HepG2 (cell line): ENCODE measurements around the gene DOK7. TPM values are rescaled to one million over a fixed set of nuclear protein-coding genes. Genes with fewer than 3 reads are reported as not detected.

Source experiments
- ARID5B ChIP-seq: IDR thresholded peaks from 2 replicates; pipeline ENCODE4 v1.4.0; 2020; ENCODE audit warnings: mild to moderate bottlenecking, missing genetic modification reagents
- CBX1 ChIP-seq: IDR thresholded peaks from one replicate; pipeline ENCODE4 v1.6.1; 2016; ENCODE audit warnings: antibody characterized with exemption, low read depth
- CEBPB ChIP-seq: IDR thresholded peaks from 2 replicates; pipeline ENCODE4 v1.6.1; 2011; ENCODE audit warnings: low read depth, low read length, improper control_type of control experiment, borderline replicate concordance
- FOXA3 ChIP-seq: IDR thresholded peaks from 2 replicates; pipeline ENCODE4 v1.6.1; 2016; ENCODE audit warnings: missing genetic modification reagents, missing compliant biosample characterization
- IRF9 ChIP-seq: sonication (generic); formaldehyde crosslinking; IDR thresholded peaks from 2 replicates; pipeline ENCODE4 v1.8.0; 2022; ENCODE audit warnings: missing genetic modification reagents, mild to moderate bottlenecking, borderline replicate concordance
- KLF13 ChIP-seq: sonication (generic); formaldehyde crosslinking; IDR thresholded peaks from 2 replicates; pipeline ENCODE4 v1.4.0; 2020; ENCODE audit warnings: mild to moderate bottlenecking, missing genetic modification reagents
- MIER3 ChIP-seq: IDR thresholded peaks from 2 replicates; pipeline ENCODE4 v1.6.1; 2016; ENCODE audit warnings: missing compliant biosample characterization, borderline replicate concordance
- NONO ChIP-seq, 2 experiments: fragments of 450-650 bp in 1 of 2; sonication (generic) in 1 of 2; formaldehyde crosslinking in 1 of 2; IDR thresholded peaks in 1 of 2; conservative IDR thresholded peaks in 1 of 2; 2 replicates each; pipeline versions ENCODE4 v1.6.1 to v1.8.0; 2017 to 2022; ENCODE audit warnings: mild to moderate bottlenecking in 1 of 2, missing genetic modification reagents in 1 of 2, moderate library complexity in 1 of 2
- SALL1 ChIP-seq: sonication (generic); formaldehyde crosslinking; IDR thresholded peaks from 2 replicates; pipeline ENCODE4 v1.8.0; 2022; ENCODE audit warnings: mild to moderate bottlenecking, missing genetic modification reagents
- SP5 ChIP-seq: IDR thresholded peaks from 2 replicates; pipeline ENCODE4 v1.6.1; 2016; ENCODE audit warnings: low read depth, borderline replicate concordance
- ZBTB14 ChIP-seq: sonication (generic); formaldehyde crosslinking; IDR thresholded peaks from 2 replicates; pipeline ENCODE4 v1.4.0; 2020; ENCODE audit warnings: missing genetic modification reagents
- ZBTB3 ChIP-seq: sonication (generic); formaldehyde crosslinking; IDR thresholded peaks from 2 replicates; pipeline ENCODE4 v1.4.0; 2020; ENCODE audit warnings: low read depth, mild to moderate bottlenecking, moderate library complexity, missing genetic modification reagents, borderline replicate concordance
- ZBTB37 ChIP-seq: sonication (generic); formaldehyde crosslinking; IDR thresholded peaks from 2 replicates; pipeline ENCODE4 v1.4.0; 2020; ENCODE audit warnings: mild to moderate bottlenecking, missing genetic modification reagents
- ZMYM3 ChIP-seq: sonication (generic); formaldehyde crosslinking; IDR thresholded peaks from 2 replicates; pipeline ENCODE4 v1.5.1; 2020; ENCODE audit warnings: mild to moderate bottlenecking, missing genetic modification reagents
- ZNF20 ChIP-seq: sonication (generic); formaldehyde crosslinking; IDR thresholded peaks from 2 replicates; pipeline ENCODE4 v1.4.0; 2020; ENCODE audit warnings: mild to moderate bottlenecking, moderate library complexity, missing genetic modification reagents
- ZNF33A ChIP-seq: sonication (generic); formaldehyde crosslinking; IDR thresholded peaks from 2 replicates; pipeline ENCODE4 v1.5.1; 2020; ENCODE audit warnings: missing genetic modification reagents, mild to moderate bottlenecking, moderate library complexity, borderline replicate concordance
- ZNF432 ChIP-seq: sonication (generic); formaldehyde crosslinking; IDR thresholded peaks from 2 replicates; pipeline ENCODE4 v1.5.0; 2020; ENCODE audit warnings: missing genetic modification reagents, mild to moderate bottlenecking, borderline replicate concordance
- ZNF75D ChIP-seq: sonication (generic); formaldehyde crosslinking; IDR thresholded peaks from 2 replicates; pipeline ENCODE4 v1.8.1; 2023; ENCODE audit warnings: missing genetic modification reagents, mild to moderate bottlenecking, borderline replicate concordance
- ZNF782 ChIP-seq: sonication (generic); formaldehyde crosslinking; IDR thresholded peaks from 2 replicates; pipeline ENCODE4 v1.4.0; 2020; ENCODE audit warnings: missing genetic modification reagents, mild to moderate bottlenecking, borderline replicate concordance
- ZNF792 ChIP-seq: IDR thresholded peaks from 2 replicates; pipeline ENCODE4 v1.6.1; 2016
- ZNF883 ChIP-seq: sonication (generic); formaldehyde crosslinking; IDR thresholded peaks from 2 replicates; pipeline ENCODE4 v1.5.1; 2020; ENCODE audit warnings: mild to moderate bottlenecking, missing genetic modification reagents; ENCODE audit errors: not compliant biosample characterization
- polyA plus RNA-seq, 8 experiments: library from polyadenylated mRNA; depleted of rRNA in 3 of 8; stranded (reverse) in 7 of 8; unstranded in 1 of 8; fragments of >200 nt; fragmentation: Illumina TruSeq in 4 of 8; extraction: Trizol in 4 of 8; gene quantifications; 2 replicates each; pipeline versions ENCODE4 v1.2.1 to v1.2.3, GENCODE V29; 2011 to 2016; ENCODE audit warnings: low read depth in 4 of 8, missing spikeins in 1 of 8, mixed read lengths in 1 of 8; ENCODE audit not compliant: insufficient read depth in 1 of 8
- total RNA-seq, 5 experiments: library from RNA; depleted of rRNA; stranded (reverse); fragments of >200 nt; fragmentation: Illumina TruSeq; extraction: Trizol; gene quantifications; 2 replicates each; pipeline ENCODE4 v1.2.3, GENCODE V29; 2016; ENCODE audit warnings: low read depth in 1 of 5

Gene DOK7
- total and polyA plus RNA-seq, 2 of the 13 experiments (the other 11 are each of a cell fraction or from before 2014, with no cell fraction given), result 0.03 to 0.07 TPM

GRCh38 chr4:3441501-3442459 lies 21.3 kb upstream of the DOK7 start, which contains the start of gene HGFAC (continued):
- no peak for TF ChIP-seq ZNF782 (CRISPR knock-in tag)
- TF ChIP-seq ZBTB14, result no peak
- TF ChIP-seq MIER3 (CRISPR knock-in tag), result no peak
- TF ChIP-seq IRF9 (CRISPR knock-in tag), result no peak; the same call in 1 of the 2 replicates
- TF ChIP-seq CBX1, result no peak
- no peak for TF ChIP-seq ZBTB3 (CRISPR knock-in tag)
- peak; percentile 74; the same call in 1 of the 2 replicates for TF ChIP-seq SP5
- peak; percentile 62 for TF ChIP-seq SALL1 (CRISPR knock-in tag)
- no peak for TF ChIP-seq ZNF432 (CRISPR knock-in tag)
- no peak for TF ChIP-seq ZNF792 (CRISPR knock-in tag)
- peak; percentile 99 for TF ChIP-seq ZMYM3 (CRISPR knock-in tag)
- peak; percentile 22; the same call in 1 of the 2 replicates for TF ChIP-seq ZNF20 (CRISPR knock-in tag)
- no peak for TF ChIP-seq ZNF75D (CRISPR knock-in tag)
- no peak for TF ChIP-seq KLF13
- TF ChIP-seq ZBTB37, result no peak
- TF ChIP-seq ZNF33A (CRISPR knock-in tag), result no peak
- no peak for TF ChIP-seq FOXA3 (CRISPR knock-in tag)
- TF ChIP-seq ZNF883 (CRISPR knock-in tag), result no peak
- no peak for TF ChIP-seq NONO (IDR thresholded peaks at IDR 0.05)
- peak; percentile 72 for TF ChIP-seq NONO (CRISPR knock-in tag; conservative IDR thresholded peaks at IDR 0.05)
- no peak for TF ChIP-seq CEBPB
- peak; percentile 65 for TF ChIP-seq ARID5B
